Muscle layer of colon (tissue), 2 donors: ENCODE data around the gene NDUFV2.

Source experiments
- H3K27ac ChIP-seq: one replicate; pipeline ENCODE4 v1.7.0; 2013; ENCODE audit warnings: low read depth, mild to moderate bottlenecking, low read length, moderate library complexity
- H3K27me3 ChIP-seq, 2 donors: one replicate each; pipeline ENCODE4 v1.7.0; 2013; ENCODE audit warnings: low read length in 2 of 2, mild to moderate bottlenecking in 2 of 2; ENCODE audit not compliant: insufficient read depth in 2 of 2, control insufficient read depth in 1 of 2
- H3K36me3 ChIP-seq: one replicate; pipeline ENCODE4 v1.7.0; 2013; ENCODE audit warnings: mild to moderate bottlenecking, low read length; ENCODE audit not compliant: insufficient read depth
- H3K4me1 ChIP-seq: one replicate; pipeline ENCODE4 v1.7.0; 2013; ENCODE audit warnings: mild to moderate bottlenecking, low read length; ENCODE audit not compliant: insufficient read depth
- H3K4me3 ChIP-seq, 2 donors: one replicate each; pipeline ENCODE4 v1.7.0; 2013; ENCODE audit warnings: low read length in 2 of 2, low read depth in 1 of 2, mild to moderate bottlenecking in 1 of 2, moderate library complexity in 1 of 2
- H3K9ac ChIP-seq: one replicate; pipeline ENCODE4 v1.7.0; 2013; ENCODE audit warnings: low read length
- H3K9me3 ChIP-seq: one replicate; pipeline ENCODE4 v1.7.0; 2013; ENCODE audit warnings: mild to moderate bottlenecking, low read length
- donor health status: abdominal sarcoma.
- donor health status: Adenocarcinoma of cecum.

The NDUFV2 gene

DNA sequence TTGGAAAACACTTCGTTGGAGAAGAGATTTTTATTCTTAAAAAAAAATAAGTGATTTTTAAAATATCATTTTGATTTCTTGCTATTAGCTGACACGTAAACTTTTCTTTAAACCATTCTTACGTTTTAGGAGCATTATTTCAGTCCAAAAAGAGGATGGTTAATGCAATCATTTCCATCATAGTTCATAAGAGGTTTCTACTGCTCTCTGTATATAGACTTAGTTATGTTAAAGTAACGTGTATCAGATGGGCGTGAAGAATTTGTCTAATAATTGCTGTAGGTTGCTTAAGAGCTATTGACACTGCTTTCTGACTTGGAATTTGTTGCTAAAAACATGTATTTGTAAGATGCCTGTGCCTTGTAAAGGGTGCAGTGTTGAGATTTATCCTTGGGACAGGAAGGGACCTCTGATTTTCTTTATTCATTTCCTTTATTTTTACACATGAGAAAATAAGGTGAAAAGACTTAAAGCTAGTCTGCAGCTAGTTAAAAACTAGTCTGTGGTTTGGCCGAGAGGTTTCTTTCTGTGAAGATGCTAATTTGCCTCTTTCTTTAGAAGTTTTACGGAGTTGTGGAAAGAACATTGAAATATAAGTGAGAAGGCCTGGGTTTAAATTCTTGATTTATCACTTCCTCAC is 37.0 kb downstream of the NDUFV2 start:
- peak overlapping the region; percentile 95 for H3K27ac ChIP-seq
- peaks cover 63% of the 10 kb centered on the region for H3K4me1 ChIP-seq
- H3K9ac ChIP-seq = peak overlapping the region; percentile 32

DNA sequence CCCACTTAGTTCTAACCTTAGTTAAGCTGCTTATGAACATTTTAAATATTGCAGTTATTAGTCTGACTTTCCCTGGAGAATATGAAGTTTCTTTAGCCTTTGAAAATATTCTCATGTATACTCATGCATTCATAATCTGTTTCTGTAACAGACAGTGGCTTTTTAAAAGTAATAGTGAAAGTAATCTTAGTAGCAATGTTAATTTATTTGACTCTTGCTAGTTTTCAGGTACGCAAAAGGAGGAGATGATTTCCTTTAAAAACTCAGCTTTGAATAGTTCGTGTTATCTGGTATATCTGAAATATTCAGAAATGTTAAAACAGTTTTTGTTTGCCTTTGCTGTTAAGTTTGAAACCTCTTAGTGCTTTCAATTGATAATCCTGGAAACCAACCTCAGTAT is 37.9 kb downstream of the NDUFV2 start:
- Histone ChIP-seq H3K27ac (peak overlapping the region; percentile 95), H3K9me3 (no peaks in the 10 kb centered on the region), H3K4me3 (no peak overlapping the region), H3K9ac (peak overlapping the region; percentile 32), H3K27me3 (no peaks in the 10 kb centered on the region), H3K36me3 (no peaks in the 10 kb centered on the region), H3K4me1 (peaks cover 62% of the 10 kb centered on the region)

More for the DNA sequence above, 37.0 kb downstream of the NDUFV2 start:
- Histone ChIP-seq H3K27me3 (no peaks in the 10 kb centered on the region), H3K9me3 (no peaks in the 10 kb centered on the region), H3K4me3 (peak overlapping the region in 1 of 2 donors; percentile 67), H3K36me3 (peaks cover 6% of the 10 kb centered on the region)

GRCh38 chr18:9140984-9141383 is 38.5 kb downstream of the NDUFV2 start:
- Histone ChIP-seq H3K4me1 (peaks cover 60% of the 10 kb centered on the region), H3K36me3 (no peaks in the 10 kb centered on the region), H3K27ac (peak overlapping the region; percentile 50), H3K9me3 (no peaks in the 10 kb centered on the region), H3K27me3 (no peaks in the 10 kb centered on the region), H3K9ac (no peak overlapping the region), H3K4me3 (no peak overlapping the region)

DNA sequence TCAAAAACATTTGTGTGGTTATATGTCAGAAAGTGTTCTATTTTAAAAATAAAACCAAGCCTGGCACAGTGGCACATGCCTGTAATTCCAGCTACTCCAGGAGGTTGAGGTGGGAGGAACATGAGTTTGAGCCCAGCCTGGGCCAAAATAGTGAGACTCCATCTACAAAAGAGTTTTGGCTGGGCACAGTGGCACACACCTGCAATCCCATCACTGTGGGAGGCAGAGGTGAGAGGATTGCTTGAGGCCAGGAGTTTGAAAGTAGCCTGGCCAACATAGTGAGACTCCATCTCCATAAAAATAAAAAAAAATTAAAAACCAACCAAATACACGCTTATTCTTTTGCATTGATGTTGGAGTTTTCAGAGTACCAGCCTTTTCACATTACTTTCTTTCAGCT is 43.7 kb downstream of the NDUFV2 start:
- Histone ChIP-seq H3K27me3 (no peaks in the 10 kb centered on the region), H3K27ac (no peak overlapping the region), H3K9ac (no peak overlapping the region), H3K4me1 (peaks cover 64% of the 10 kb centered on the region), H3K4me3 (no peak overlapping the region), H3K36me3 (no peaks in the 10 kb centered on the region), H3K9me3 (no peaks in the 10 kb centered on the region)

- Histone ChIP-seq H3K9ac (no peak overlapping the region), H3K27me3 (no peaks in the 10 kb centered on the region), H3K36me3 (no peaks in the 10 kb centered on the region), H3K27ac (no peak overlapping the region), H3K9me3 (no peaks in the 10 kb centered on the region), H3K4me1 (peaks cover 60% of the 10 kb centered on the region), H3K4me3 (no peak overlapping the region)
Observed at GRCh38 chr18:9147440-9148202, 45.1 kb downstream of the NDUFV2 start.

DNA sequence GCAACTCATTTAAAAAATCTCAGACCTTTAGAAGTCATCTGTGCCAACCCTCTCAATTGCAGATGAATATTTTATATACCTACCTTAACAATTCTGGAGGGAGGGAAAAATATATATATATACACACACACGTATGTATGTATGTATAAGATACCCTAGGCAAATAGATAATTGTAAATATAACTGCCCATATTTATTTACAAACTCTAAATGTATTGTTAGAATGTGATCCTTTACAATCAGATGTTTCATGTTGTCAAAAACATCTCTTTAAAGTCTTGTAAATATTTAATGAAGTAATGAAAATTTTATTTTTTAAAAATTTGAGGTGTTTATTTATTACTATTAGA is 45.7 kb downstream of the NDUFV2 start:
- Histone ChIP-seq H3K9ac (no peak overlapping the region), H3K9me3 (no peaks in the 10 kb centered on the region), H3K4me3 (no peak overlapping the region), H3K36me3 (no peaks in the 10 kb centered on the region), H3K27me3 (no peaks in the 10 kb centered on the region), H3K27ac (no peak overlapping the region), H3K4me1 (peaks cover 57% of the 10 kb centered on the region)

DNA sequence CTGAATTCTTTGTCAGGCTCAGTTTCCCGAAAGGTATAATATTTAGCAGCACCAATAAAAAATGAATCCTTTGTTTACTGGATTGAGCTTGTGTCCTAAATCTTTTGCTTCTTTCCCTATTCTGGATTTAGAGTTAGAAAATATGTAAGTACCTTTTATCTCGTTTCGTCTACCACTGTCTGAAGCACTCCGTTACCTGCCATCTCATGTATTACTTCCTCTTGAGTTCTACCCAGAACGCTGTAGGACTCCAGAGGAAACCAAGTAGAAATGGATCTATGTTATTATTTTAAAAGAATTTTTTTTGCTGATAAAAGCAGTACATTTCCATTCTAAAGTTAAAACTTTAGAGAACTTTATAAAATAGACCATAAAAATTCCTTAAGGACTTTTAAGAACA is 47.6 kb downstream of the NDUFV2 start:
- H3K27ac ChIP-seq = no peak overlapping the region
- H3K9ac ChIP-seq = no peak overlapping the region
- H3K4me1 ChIP-seq = peaks cover 58% of the 10 kb centered on the region
- no peaks in the 10 kb centered on the region for H3K27me3 ChIP-seq
- no peak overlapping the region for H3K4me3 ChIP-seq
- no peaks in the 10 kb centered on the region for H3K36me3 ChIP-seq
- no peaks in the 10 kb centered on the region for H3K9me3 ChIP-seq

GRCh38 chr18:9153256-9153655 is 50.8 kb downstream of the NDUFV2 start:
- Histone ChIP-seq H3K9ac (no peak overlapping the region), H3K4me1 (peaks cover 32% of the 10 kb centered on the region), H3K27ac (no peak overlapping the region), H3K27me3 (no peaks in the 10 kb centered on the region), H3K9me3 (no peaks in the 10 kb centered on the region), H3K4me3 (no peak overlapping the region), H3K36me3 (no peaks in the 10 kb centered on the region)

GRCh38 chr18:9156604-9157249 is 54.2 kb downstream of the NDUFV2 start:
- H3K9ac ChIP-seq = no peak overlapping the region
- peaks cover 21% of the 10 kb centered on the region for H3K4me1 ChIP-seq
- no peaks in the 10 kb centered on the region for H3K27me3 ChIP-seq
- no peaks in the 10 kb centered on the region for H3K36me3 ChIP-seq
- H3K4me3 ChIP-seq = no peak overlapping the region
- no peaks in the 10 kb centered on the region for H3K9me3 ChIP-seq
- H3K27ac ChIP-seq = no peak overlapping the region

DNA sequence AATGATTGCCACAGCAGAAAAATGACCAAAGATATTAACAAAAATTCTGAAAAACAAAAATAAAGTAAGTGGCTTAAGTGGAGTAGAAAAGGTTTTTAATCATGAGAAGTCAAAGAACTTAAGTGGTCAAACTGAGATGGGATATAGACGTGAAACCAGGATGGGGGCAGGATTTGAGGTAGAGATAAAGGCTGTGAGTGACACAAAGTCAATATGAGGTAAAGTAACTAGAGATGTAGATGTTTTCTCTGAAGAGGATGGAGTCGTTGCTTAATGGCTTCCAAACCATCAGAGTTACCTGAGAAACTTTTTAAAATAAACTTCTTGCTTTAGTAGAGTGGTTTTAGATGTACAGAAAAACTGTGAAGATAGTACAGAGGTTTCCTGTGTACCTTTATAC is 55.3 kb downstream of the NDUFV2 start:
- Histone ChIP-seq H3K4me1 (peaks cover 15% of the 10 kb centered on the region), H3K9ac (no peak overlapping the region), H3K27me3 (no peaks in the 10 kb centered on the region), H3K9me3 (no peaks in the 10 kb centered on the region), H3K27ac (no peak overlapping the region), H3K4me3 (no peak overlapping the region), H3K36me3 (no peaks in the 10 kb centered on the region)

DNA sequence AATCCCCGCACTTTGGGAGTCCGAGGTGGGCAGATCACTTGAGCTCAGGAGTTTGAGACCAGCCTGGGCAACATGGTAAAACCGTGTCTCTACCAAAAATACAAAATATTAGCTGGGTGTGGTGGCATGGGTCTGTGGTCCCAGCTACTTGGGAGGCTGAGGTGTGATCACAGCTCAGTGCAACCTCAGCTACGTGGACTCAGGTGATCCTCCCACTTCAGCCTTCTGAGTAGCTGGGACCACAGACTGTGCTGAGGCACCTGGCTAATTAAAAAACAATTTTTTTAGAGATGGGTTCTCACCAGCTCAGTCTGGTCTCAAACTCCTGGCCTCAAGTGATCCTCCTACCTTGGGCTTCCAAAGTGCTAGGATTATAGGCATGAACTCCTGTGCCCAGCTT is 57.5 kb downstream of the NDUFV2 start:
- H3K27me3 ChIP-seq = no peaks in the 10 kb centered on the region
- H3K4me3 ChIP-seq = no peak overlapping the region
- no peaks in the 10 kb centered on the region for H3K36me3 ChIP-seq
- H3K4me1 ChIP-seq = peaks cover 5% of the 10 kb centered on the region
- H3K27ac ChIP-seq = no peak overlapping the region
- peaks cover 3% of the 10 kb centered on the region for H3K9me3 ChIP-seq
- H3K9ac ChIP-seq = no peak overlapping the region
